GM19240 (cell line): ENCODE measurements around the gene CCNC.

Source experiments
- DNase-seq: peaks from one replicate; pipeline ENCODE4 v3.0.0; 2011; ENCODE audit warnings: low spot score; ENCODE audit not compliant: insufficient read length

Gene CCNC

GRCh38 chr6:99548706-99549105 lies 19.8 kb downstream of the CCNC start:
- DNase-seq = no peak

DNA sequence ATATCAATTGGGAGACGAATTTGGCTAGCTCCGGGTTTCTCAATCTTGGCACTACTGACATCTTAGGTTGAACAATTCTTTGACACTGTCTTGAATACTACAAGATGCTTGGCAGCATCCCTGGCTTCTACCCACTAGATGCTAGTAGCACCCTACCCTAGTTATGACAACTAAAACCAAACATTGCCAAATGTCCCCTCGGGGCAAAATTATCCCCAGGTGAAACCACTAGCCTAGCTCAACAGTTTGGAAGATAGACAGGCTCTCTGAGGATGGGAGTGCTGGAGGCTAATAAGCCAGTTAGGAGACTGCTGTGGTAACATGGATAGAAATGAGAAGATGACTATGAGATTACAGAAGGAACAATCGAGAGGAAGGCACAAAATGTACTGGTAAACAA lies 20.9 kb downstream of the CCNC start:
- no peak for DNase-seq

DNA sequence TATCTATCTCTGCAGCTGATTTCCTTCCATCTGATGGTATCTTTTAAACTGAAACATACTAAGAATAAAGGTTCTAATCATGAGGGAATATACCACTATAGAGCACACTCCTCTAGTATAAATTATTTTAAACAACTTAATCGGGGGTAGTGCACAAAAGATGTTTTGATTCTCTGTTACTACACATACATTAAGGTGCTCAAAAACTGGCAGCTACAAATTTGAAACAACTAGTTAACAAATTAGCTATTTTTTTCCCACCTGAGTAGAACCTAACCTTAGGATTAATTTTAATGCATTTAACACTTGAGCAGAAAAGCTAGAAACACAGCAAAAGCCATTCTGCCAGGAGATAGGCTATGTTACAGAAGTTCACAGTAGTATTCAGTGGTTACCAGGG lies 23.0 kb downstream of the CCNC start:
- DNase-seq = no peak

GRCh38 chr6:99543968-99544367 lies 24.5 kb downstream of the CCNC start:
- DNase-seq = no peak

- no peak for DNase-seq
Measured at GRCh38 chr6:99530627-99531026, 37.8 kb downstream of the CCNC start.

DNA sequence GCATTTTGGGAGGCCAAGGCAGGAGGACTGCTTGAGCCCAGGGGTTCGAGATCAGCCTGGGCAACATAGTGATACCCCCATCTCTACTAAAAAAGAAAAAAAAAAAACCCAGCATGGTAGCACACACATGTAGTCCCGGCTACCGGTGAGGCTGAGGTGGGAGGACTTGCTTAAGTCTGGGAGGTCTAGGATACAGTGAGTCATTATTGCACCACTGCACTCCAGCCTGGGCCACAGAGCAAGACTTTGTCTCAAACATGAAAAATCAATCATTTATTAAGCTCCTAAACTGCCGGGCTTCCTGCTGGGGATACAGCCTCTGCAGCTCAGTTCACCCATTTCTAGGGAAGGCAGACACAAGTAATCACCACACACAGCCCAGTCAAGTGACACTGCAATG lies 45.9 kb downstream of the CCNC start:
- DNase-seq = no peak

GRCh38 chr6:99521633-99522151 lies 46.8 kb downstream of the CCNC start:
- DNase-seq = no peak

GRCh38 chr6:99520855-99521632 lies 47.4 kb downstream of the CCNC start:
- peak; percentile 35 for DNase-seq

- DNase-seq = no peak
Measured at GRCh38 chr6:99519446-99519845, 49.0 kb downstream of the CCNC start.

- no peak for DNase-seq
Measured at GRCh38 chr6:99514089-99514488, 54.4 kb downstream of the CCNC start.

DNA sequence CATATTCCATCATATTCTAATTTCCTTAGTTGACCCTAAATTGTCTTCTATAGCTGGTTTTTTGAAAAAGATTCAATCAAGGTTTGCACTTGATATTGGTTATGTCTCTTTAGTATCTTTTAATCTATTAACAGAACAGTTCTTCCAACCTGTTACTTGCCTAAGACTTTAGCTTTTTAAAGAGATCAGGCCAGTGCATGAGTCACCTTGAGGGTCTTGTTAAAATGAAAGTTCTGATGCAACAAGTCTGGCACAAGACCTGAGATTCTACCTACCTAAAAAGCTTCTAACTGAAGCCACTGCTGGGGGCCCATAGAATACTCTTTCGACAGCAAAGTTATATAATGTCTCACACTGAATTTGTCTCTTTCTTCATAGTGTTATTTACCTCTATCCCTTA lies 56.4 kb downstream of the CCNC start:
- DNase-seq = no peak

GRCh38 chr6:99507648-99508047 lies 60.8 kb downstream of the CCNC start:
- no peak for DNase-seq

DNA sequence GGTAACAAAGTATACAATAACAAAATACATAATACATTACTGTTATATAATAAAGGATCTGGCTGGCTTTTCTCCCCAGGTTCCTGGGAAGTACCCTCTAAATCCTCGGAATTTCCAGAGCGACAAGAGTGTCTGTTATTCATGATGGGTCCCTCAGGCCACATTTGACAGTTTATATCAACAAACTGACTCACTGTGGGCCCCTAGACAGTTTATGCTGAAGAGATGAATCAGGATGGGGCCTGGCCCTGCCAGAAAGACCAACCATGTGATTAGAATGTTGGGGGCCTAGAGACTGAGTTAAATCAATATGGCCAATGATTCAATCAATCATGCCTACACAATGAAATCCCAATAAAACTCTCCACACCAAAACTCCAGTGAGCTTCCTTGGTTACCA lies 66.7 kb downstream of the CCNC start:
- DNase-seq = no peak

- no peak for DNase-seq
Measured at GRCh38 chr6:99498421-99498820, 70.0 kb downstream of the CCNC start.

DNA sequence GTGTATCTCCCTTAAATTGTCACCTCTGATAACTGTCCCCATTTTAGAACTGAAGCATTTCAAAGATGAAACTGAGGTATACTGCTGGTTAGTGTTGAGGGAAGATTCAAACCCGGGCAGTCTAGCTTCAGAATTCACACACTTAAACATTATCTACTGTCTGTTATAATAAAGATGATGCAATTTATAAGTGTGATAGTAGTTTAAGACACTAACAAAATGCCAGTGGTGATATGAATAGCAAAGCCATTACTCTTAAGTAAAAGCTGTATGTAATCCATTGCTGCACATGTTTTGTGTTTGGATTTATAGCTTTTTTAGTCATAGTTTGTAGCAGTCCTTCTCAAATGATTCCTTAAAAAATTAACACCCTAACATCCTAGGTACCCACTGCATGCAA lies 73.0 kb downstream of the CCNC start:
- DNase-seq = no peak
